ENCODE data around the gene SLC13A4. TPM values are rescaled to one million over a fixed set of nuclear protein-coding genes. Genes with fewer than 3 reads are reported as not detected.

SLC13A4 gene
- total RNA-seq, 4 donors from 2014 or later: 0.23 to 1.1 (median 0.49) TPM

- WGBS, 2 donors: 20 to 21% methylated on average over 8 of the region's 8 CpGs
- H3K4me3 ChIP-seq (ENCODE audit: low read depth, poor library complexity, severe bottlenecking): no peak overlapping the region
- intact Hi-C loops (cut with DNase I; ENCODE audit: low total_unique reads): no loop called here
- TF ChIP-seq CTCF (IDR thresholded peaks at IDR 0.05) (no peak), POLR2A (IDR thresholded peaks at IDR 0.05) (no peak)
- DNase-seq (ENCODE audit: low spot score in 2 of 2): peak in 1 of 2 donors; percentile 42
Measured at GRCh38 chr7:135757719-135758411, 29.9 kb upstream of the SLC13A4 start.

- intact Hi-C loops (cut with DNase I; ENCODE audit: low total_unique reads): no loop called here
- DNase-seq (ENCODE audit: low spot score in 2 of 2): no peak
- WGBS, 2 donors: 49% methylated on average over 5 of the region's 5 CpGs
- H3K4me3 ChIP-seq (ENCODE audit: low read depth, poor library complexity, severe bottlenecking): no peak overlapping the region
- TF ChIP-seq CTCF (IDR thresholded peaks at IDR 0.05): no peak
- no peak for TF ChIP-seq POLR2A (IDR thresholded peaks at IDR 0.05)
Measured at GRCh38 chr7:135756191-135756590, 28.2 kb upstream of the SLC13A4 start.

- no peak for DNase-seq (ENCODE audit: low spot score in 2 of 2)
- WGBS, 2 donors: 75 to 81% methylated on average over 11 of the region's 11 CpGs
- intact Hi-C loops (cut with DNase I; ENCODE audit: low total_unique reads): no loop called here
- TF ChIP-seq CTCF (IDR thresholded peaks at IDR 0.05) (no peak), POLR2A (IDR thresholded peaks at IDR 0.05) (no peak)
- no peak overlapping the region for H3K4me3 ChIP-seq (ENCODE audit: low read depth, poor library complexity, severe bottlenecking)
Measured at GRCh38 chr7:135755351-135755753, 27.4 kb upstream of the SLC13A4 start.

GRCh38 chr7:135753616-135754413 is 25.8 kb upstream of the SLC13A4 start:
- H3K4me3 ChIP-seq (ENCODE audit: low read depth, poor library complexity, severe bottlenecking): no peak overlapping the region
- WGBS, 2 donors: 88 to 90% methylated on average over 8 of the region's 8 CpGs
- DNase-seq (ENCODE audit: low spot score in 2 of 2): no peak
- intact Hi-C loops (cut with DNase I; ENCODE audit: low total_unique reads): no loop called here
- TF ChIP-seq POLR2A (IDR thresholded peaks at IDR 0.05) (no peak), CTCF (IDR thresholded peaks at IDR 0.05) (no peak)

- WGBS, 2 donors: 25 to 32% methylated on average over 11 of the region's 11 CpGs
- no peak for TF ChIP-seq POLR2A (IDR thresholded peaks at IDR 0.05)
- no peak within 1 kb of the TSS for H3K4me3 ChIP-seq (ENCODE audit: low read depth, poor library complexity, severe bottlenecking)
- DNase-seq (ENCODE audit: low spot score in 2 of 2): peak; percentile 65 to 93
- intact Hi-C loops (cut with DNase I; ENCODE audit: low total_unique reads): no loop called here
Measured at GRCh38 chr7:135748770-135749169, 20.8 kb upstream of the SLC13A4 start, which contains the start of gene FAM180A. Gene FAM180A (minus strand): TSS chr7:135748813. CDS start chr7:135748580, 233 bp downstream.

- no peak for DNase-seq (ENCODE audit: low spot score in 2 of 2)
- intact Hi-C loops (cut with DNase I; ENCODE audit: low total_unique reads): no loop called here
- WGBS, 2 donors: 65 to 66% methylated on average over 8 of the region's 8 CpGs
- TF ChIP-seq POLR2A (IDR thresholded peaks at IDR 0.05): no peak
- no peak for TF ChIP-seq CTCF (IDR thresholded peaks at IDR 0.05)
- no peak overlapping the region for H3K4me3 ChIP-seq (ENCODE audit: low read depth, poor library complexity, severe bottlenecking)
Measured at GRCh38 chr7:135747366-135747765, 19.4 kb upstream of the SLC13A4 start.

Data from lower leg skin (tissue), 4 donors.